ENCODE measurements around the gene CFAP77.

CFAP77 gene

DNA sequence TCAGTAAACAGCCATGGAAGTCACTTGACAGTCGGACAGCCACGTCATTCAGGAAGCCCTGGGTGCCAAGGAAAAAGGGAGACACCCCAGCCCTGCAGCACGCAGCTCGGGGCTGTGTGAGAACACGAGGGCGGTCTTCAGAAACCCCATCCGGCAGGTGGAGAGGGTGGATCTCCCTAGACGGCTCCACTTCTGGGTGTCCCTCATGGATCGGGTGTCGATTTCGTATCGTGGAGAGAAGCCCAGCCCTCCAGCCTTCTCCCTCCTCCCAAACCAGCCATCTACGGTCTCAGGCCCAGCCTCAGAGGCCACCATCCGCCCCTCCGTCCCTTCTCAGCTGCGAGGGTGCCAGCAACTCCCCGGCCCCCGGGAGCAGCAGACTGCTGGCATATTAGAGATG, 106.9 kb downstream of the CFAP77 start:
- no peak overlapping the region for H3K4me3 ChIP-seq (ENCODE audit: low read depth, low read length)
- DNase-seq (ENCODE audit: low read depth): no peak
- TF ChIP-seq, protein P1, sequence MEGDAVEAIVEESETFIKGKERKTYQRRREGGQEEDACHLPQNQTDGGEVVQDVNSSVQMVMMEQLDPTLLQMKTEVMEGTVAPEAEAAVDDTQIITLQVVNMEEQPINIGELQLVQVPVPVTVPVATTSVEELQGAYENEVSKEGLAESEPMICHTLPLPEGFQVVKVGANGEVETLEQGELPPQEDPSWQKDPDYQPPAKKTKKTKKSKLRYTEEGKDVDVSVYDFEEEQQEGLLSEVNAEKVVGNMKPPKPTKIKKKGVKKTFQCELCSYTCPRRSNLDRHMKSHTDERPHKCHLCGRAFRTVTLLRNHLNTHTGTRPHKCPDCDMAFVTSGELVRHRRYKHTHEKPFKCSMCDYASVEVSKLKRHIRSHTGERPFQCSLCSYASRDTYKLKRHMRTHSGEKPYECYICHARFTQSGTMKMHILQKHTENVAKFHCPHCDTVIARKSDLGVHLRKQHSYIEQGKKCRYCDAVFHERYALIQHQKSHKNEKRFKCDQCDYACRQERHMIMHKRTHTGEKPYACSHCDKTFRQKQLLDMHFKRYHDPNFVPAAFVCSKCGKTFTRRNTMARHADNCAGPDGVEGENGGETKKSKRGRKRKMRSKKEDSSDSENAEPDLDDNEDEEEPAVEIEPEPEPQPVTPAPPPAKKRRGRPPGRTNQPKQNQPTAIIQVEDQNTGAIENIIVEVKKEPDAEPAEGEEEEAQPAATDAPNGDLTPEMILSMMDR (IDR thresholded peaks at IDR 0.05; ENCODE audit: low read depth, low read length): no peak
- TF ChIP-seq, protein P2, sequence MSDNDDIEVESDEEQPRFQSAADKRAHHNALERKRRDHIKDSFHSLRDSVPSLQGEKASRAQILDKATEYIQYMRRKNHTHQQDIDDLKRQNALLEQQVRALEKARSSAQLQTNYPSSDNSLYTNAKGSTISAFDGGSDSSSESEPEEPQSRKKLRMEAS (IDR thresholded peaks at IDR 0.05; ENCODE audit: low read depth, low read length): no peak
- TF ChIP-seq MYC (IDR thresholded peaks at IDR 0.05; ENCODE audit: low read depth, low read length) (no peak), POLR2A (IDR thresholded peaks at IDR 0.05; ENCODE audit: extremely low read depth, insufficient read length) (no peak)

GRCh38 chr9:132517815-132518550, 108.0 kb downstream of the CFAP77 start:
- TF ChIP-seq, protein P1 (IDR thresholded peaks at IDR 0.05; ENCODE audit: low read depth, low read length): no peak
- no peak for TF ChIP-seq POLR2A (IDR thresholded peaks at IDR 0.05; ENCODE audit: extremely low read depth, insufficient read length)
- TF ChIP-seq, protein P2 (IDR thresholded peaks at IDR 0.05; ENCODE audit: low read depth, low read length): no peak
- TF ChIP-seq MYC (IDR thresholded peaks at IDR 0.05; ENCODE audit: low read depth, low read length): no peak
- no peak overlapping the region for H3K4me3 ChIP-seq (ENCODE audit: low read depth, low read length)
- DNase-seq (ENCODE audit: low read depth): no peak

GRCh38 chr9:132518626-132519025, 108.6 kb downstream of the CFAP77 start:
- DNase-seq (ENCODE audit: low read depth): no peak
- TF ChIP-seq MYC (IDR thresholded peaks at IDR 0.05; ENCODE audit: low read depth, low read length) (no peak), POLR2A (IDR thresholded peaks at IDR 0.05; ENCODE audit: extremely low read depth, insufficient read length) (no peak)
- TF ChIP-seq, protein P2 (IDR thresholded peaks at IDR 0.05; ENCODE audit: low read depth, low read length): no peak
- TF ChIP-seq, protein P1 (IDR thresholded peaks at IDR 0.05; ENCODE audit: low read depth, low read length): no peak
- no peak overlapping the region for H3K4me3 ChIP-seq (ENCODE audit: low read depth, low read length)

GRCh38 chr9:132519033-132519432, 109.0 kb downstream of the CFAP77 start:
- DNase-seq (ENCODE audit: low read depth): no peak
- no peak for TF ChIP-seq POLR2A (IDR thresholded peaks at IDR 0.05; ENCODE audit: extremely low read depth, insufficient read length)
- TF ChIP-seq, protein P2 (IDR thresholded peaks at IDR 0.05; ENCODE audit: low read depth, low read length): no peak
- TF ChIP-seq, protein P1 (IDR thresholded peaks at IDR 0.05; ENCODE audit: low read depth, low read length): no peak
- no peak for TF ChIP-seq MYC (IDR thresholded peaks at IDR 0.05; ENCODE audit: low read depth, low read length)
- no peak overlapping the region for H3K4me3 ChIP-seq (ENCODE audit: low read depth, low read length)

DNA sequence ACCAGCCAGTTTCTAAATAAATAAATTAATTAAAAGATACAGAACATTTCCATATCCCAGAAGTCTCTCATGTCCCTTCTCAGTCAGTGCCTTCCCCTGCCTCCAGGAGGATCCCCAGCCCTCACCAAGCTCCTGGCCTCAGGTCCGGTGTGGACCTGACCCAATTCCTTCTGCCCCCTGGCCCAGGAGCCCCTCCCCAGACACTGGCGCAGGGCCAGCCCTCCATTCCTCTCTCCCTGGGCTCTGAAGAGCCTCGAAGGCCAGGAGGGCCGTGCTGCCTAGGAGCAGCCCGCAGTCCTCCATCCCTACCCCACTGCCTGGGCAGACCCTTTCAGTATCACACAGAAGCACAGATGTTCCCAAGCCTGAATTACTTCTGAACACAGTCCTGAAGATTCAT, 110.6 kb downstream of the CFAP77 start:
- DNase-seq (ENCODE audit: low read depth): no peak
- TF ChIP-seq POLR2A (IDR thresholded peaks at IDR 0.05; ENCODE audit: extremely low read depth, insufficient read length) (no peak), MYC (IDR thresholded peaks at IDR 0.05; ENCODE audit: low read depth, low read length) (no peak)
- TF ChIP-seq, protein P2 (IDR thresholded peaks at IDR 0.05; ENCODE audit: low read depth, low read length): no peak
- TF ChIP-seq, protein P1 (IDR thresholded peaks at IDR 0.05; ENCODE audit: low read depth, low read length): no peak

More for the DNA sequence above, 110.6 kb downstream of the CFAP77 start:
- H3K4me3 ChIP-seq (ENCODE audit: low read depth, low read length): no peak overlapping the region

Measured in NB4 (cell line).